Heart right ventricle (tissue), 16 donors: Measurements from ENCODE around the gene PKDCC. TPM values are rescaled to one million over a fixed set of nuclear protein-coding genes. Genes with fewer than 3 reads are reported as not detected.
A peak's percentile ranks its signal among the peaks of the same experiment; 100 is the strongest.

Experiments used
- ATAC-seq, 8 donors: fragments of 200-7000 bp; cut with Tn5 transposase; one replicate each; pipeline ENCODE4 v1.9.1; 2020; ENCODE audit warnings: mild to moderate bottlenecking in 8 of 8, moderate library complexity in 8 of 8, moderate number of reproducible peaks in 1 of 8
- DNase-seq, 2 donors: peaks; one replicate each; pipeline ENCODE4 v3.0.0-alpha.2; 2020
- H3K27ac ChIP-seq, 10 donors: fragments of 200-600 bp; sonication (generic) in 2 of 10; one replicate each; pipeline versions ENCODE4 v1.5.0 to v1.8.0; 2020 to 2022; ENCODE audit warnings: mild to moderate bottlenecking in 3 of 10
- H3K27me3 ChIP-seq, 7 donors: fragments of 200-600 bp; one replicate each; pipeline ENCODE4 v1.8.0; 2021 to 2022; ENCODE audit warnings: mild to moderate bottlenecking in 2 of 7
- H3K36me3 ChIP-seq, 9 donors: fragments of 200-600 bp; sonication (generic) in 1 of 9; one replicate each; pipeline versions ENCODE4 v1.5.0 to v1.8.0; 2020 to 2022; ENCODE audit warnings: mild to moderate bottlenecking in 2 of 9
- H3K4me1 ChIP-seq, 9 donors: fragments of 200-600 bp; sonication (generic) in 1 of 9; one replicate each; pipeline versions ENCODE4 v1.5.0 to v1.8.0; 2020 to 2022; ENCODE audit warnings: mild to moderate bottlenecking in 4 of 9
- H3K4me3 ChIP-seq, 10 donors: fragments of 200-600 bp; sonication (generic) in 2 of 10; one replicate each; pipeline versions ENCODE4 v1.5.0 to v1.8.0; 2020 to 2022; ENCODE audit warnings: mild to moderate bottlenecking in 7 of 10, moderate library complexity in 2 of 10
- H3K9me3 ChIP-seq, 11 donors: fragments of 200-600 bp in 10 of 11; sonication (generic) in 2 of 11; one replicate each; pipeline versions ENCODE4 v1.5.0 to v1.8.0; 2013 to 2022; ENCODE audit warnings: mild to moderate bottlenecking in 2 of 11, control low read depth in 1 of 11, moderate library complexity in 1 of 11
- CTCF ChIP-seq, 9 donors: fragments of 200-600 bp; sonication (generic) in 2 of 9; IDR thresholded peaks; one replicate each; pipeline versions ENCODE4 v1.5.0 to v1.8.0; 2021 to 2022; ENCODE audit warnings: antibody characterized with exemption in 9 of 9, mild to moderate bottlenecking in 5 of 9, moderate library complexity in 1 of 9
- WGBS, 2 donors: extraction: QIAGEN DNeasy Blood & Tissue Kit; methylation state at CpG; one replicate each; pipeline ENCODE4 v1.1.7; 2013; ENCODE audit warnings: inconsistent platforms in 1 of 2; 5-methylcytosine and 5-hydroxymethylcytosine counted together
- intact Hi-C, 10 donors: fragments of 100-400 bp; cut with DNase I; formaldehyde crosslinking; loops; one replicate each; pipeline versions ENCODE4 v1.11.1 to v1.14.2; 2022
- polyA plus RNA-seq, 2 donors: library from polyadenylated mRNA; stranded (reverse); fragments of 200-250 nt; gene quantifications; one replicate each; pipeline ENCODE4 v1.2.3, GENCODE V29; 2013
- total RNA-seq, 10 donors: library from RNA; stranded (reverse); fragmentation: NEBNext Ultra II Directional in 3 of 10; extraction: Animal tissue kit (Norgen Biotek cat#: 25700) in 3 of 10; gene quantifications; one replicate each; pipeline versions ENCODE4 v1.2.1 to v1.2.4, GENCODE V29; 2021 to 2023
- donor health status: Arrhythmogenic right ventricular cardiomyopathy.
- donor health status: ischemic (EF 13 %, LVEDD 7.1; RV severe dilation, severe dysfunction).
- donor health status: healthy with polysubstance abuse.
- donor health status: DM: no; HTN: yes; CAD: no.
- donor health status: DM: no; HTN: no; CAD: no.
- donor health status: ischemic (EF 25% LVEDD 6.9; RV normal size, moderate dysfunction).
- donor health status: ischemic (EF 25% LVEDD 5.7; RV mildly dilated, moderate dysfunction).
- donor health status: healthy.
- donor health status: DM: yes; HTN: yes; CAD: no.
- donor health status: Ischemic cardiomyopathy.
- donor health status: ischemic (EF 35%, LVEDD 5.7; RV mildly dilated, moderate dysfunction).
- donor health status: nonischemic (EF 11% LVEDD 7.7; RV severe dilation, severe dysfunction).
- donor health status: DM: yes; HTN: yes; CAD: no.
- donor health status: PGD.
- donor health status: ischemic (EF 29% LVEDD 5.4; RV normal size, mild dysfunction).
- donor health status: nonischemic (EF 23%, LVEDD 6.1; RV moderate dilation, normal function).

PKDCC gene
- total and polyA plus RNA-seq, 12 donors: 25.1 to 263 (median 51.4) TPM

GRCh38 chr2:42073739-42074503 lies 26.1 kb downstream of the PKDCC start:
- Histone ChIP-seq H3K27me3 (no peaks in the 10 kb centered on the region), H3K4me3 (no peak overlapping the region), H3K27ac (peak overlapping the region in 1 of 10 donors; percentile 25), H3K36me3 (no peaks in the 10 kb centered on the region), H3K9me3 (no peaks in the 10 kb centered on the region), H3K4me1 (peaks cover 3 to 35% (median 20%) of the 10 kb centered on the region in 9 donors)
- DNase-seq (no peak), ATAC-seq (peak in 2 of 8 donors; percentile 4 to 14)
- no peak for TF ChIP-seq CTCF (IDR thresholded peaks at IDR 0.05)
- WGBS, 2 donors: 73 to 81% methylated on average over 2 of the region's 2 CpGs
- intact Hi-C loops: no loop called here

DNA sequence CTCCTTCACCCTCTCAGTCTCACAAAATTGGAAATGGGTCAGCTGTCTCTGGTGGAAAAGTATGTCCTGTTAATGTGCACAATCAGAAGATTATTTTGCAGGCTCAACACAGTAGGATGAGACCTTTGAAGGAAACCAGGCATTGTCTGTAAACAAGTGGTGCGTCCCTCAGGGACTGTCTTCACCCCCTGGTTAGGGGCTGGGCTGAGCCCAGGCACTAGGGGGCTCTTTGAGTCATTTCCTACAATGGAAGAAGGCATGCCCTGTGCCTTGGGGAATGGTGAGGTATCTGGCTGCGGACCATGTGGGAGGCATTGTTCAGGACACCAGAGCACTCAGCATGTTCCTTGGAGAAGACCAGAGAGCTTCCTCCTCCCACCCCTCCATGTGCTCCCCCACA lies 26.8 kb downstream of the PKDCC start:
- no peak for DNase-seq
- Histone ChIP-seq H3K36me3 (no peaks in the 10 kb centered on the region), H3K4me1 (peaks cover 3 to 35% (median 20%) of the 10 kb centered on the region in 9 donors), H3K9me3 (no peaks in the 10 kb centered on the region), H3K4me3 (no peak overlapping the region), H3K27me3 (no peaks in the 10 kb centered on the region), H3K27ac (no peak overlapping the region)
- intact Hi-C loops: no loop called here
- WGBS, 2 donors: 80 to 84% methylated on average over 2 of the region's 2 CpGs
- TF ChIP-seq CTCF (IDR thresholded peaks at IDR 0.05): no peak
- no peak for ATAC-seq

DNA sequence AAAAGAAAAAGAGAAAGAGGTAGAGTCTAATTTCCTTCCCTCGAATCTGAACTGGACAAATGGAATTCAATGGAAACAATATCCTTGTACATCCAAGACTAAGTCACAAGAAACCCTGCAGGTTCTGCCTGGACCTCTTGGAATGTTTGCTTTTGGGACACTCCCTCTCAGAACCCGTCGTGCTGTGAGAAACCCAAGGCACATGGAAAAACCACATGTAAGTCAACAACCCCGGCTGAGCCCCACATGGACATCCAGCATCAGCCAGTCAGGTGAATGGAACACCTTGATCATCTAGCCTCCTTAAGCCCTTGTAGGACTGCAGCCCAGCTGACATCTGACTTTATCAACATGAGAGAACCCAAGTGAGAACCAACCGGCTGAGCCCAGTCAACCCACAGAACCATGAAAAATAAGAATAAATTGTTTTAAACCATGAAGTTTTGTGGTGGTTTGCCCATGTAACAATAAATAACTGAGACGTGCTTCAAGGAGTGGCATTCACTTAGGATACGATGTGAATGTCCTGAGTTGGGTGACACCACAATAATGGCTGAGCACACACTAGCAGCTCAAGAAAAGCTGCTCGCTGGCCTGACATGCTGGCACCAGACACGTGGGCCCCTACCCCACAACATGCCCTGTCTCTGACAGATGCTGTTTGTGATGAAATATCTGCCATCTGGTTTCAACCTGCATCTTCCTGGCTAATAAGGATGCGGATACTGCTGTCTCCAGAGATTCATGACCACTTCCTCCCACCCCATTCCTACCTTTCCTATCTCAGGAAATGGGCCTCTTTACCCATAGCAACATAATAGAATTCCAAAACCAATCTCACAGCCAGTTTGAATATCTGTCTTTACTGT lies 28.8 kb downstream of the PKDCC start:
- no peak overlapping the region for H3K27ac ChIP-seq
- no peaks in the 10 kb centered on the region for H3K36me3 ChIP-seq
- no peak for ATAC-seq
- no peaks in the 10 kb centered on the region for H3K9me3 ChIP-seq
- no peak for TF ChIP-seq CTCF (IDR thresholded peaks at IDR 0.05)
- no peak overlapping the region for H3K4me3 ChIP-seq
- intact Hi-C loops: no loop called here
- WGBS, 2 donors: 88 to 90% methylated on average over 10 of the region's 10 CpGs
- DNase-seq: no peak
- no peaks in the 10 kb centered on the region for H3K27me3 ChIP-seq
- H3K4me1 ChIP-seq: peaks cover 3 to 33% (median 19%) of the 10 kb centered on the region in 9 donors

- Histone ChIP-seq H3K4me3 (no peak overlapping the region), H3K27ac (no peak overlapping the region), H3K36me3 (no peaks in the 10 kb centered on the region), H3K9me3 (no peaks in the 10 kb centered on the region), H3K4me1 (peaks cover 3 to 25% (median 11%) of the 10 kb centered on the region in 9 donors), H3K27me3 (no peaks in the 10 kb centered on the region)
- ATAC-seq: peak in 3 of 8 donors; percentile 41 to 55 (median 45)
- intact Hi-C loops: no loop called here
- WGBS, 2 donors: 88 to 90% methylated on average over 2 of the region's 2 CpGs
- no peak for DNase-seq
- peak in 6 of 9 donors; percentile 10 to 47 (median 24) for TF ChIP-seq CTCF (IDR thresholded peaks at IDR 0.05)
These were observed 29.5 kb downstream of the PKDCC start for GRCh38 chr2:42077343-42077742.
